GM18858 (cell line): Measurements from ENCODE around the gene ARID5A.

ENCODE experiments used
- ATAC-seq: cut with Tn5 transposase; IDR thresholded peaks from one replicate; pipeline ENCODE4 v1.9.1; 2021; ENCODE audit not compliant: unreplicated experiment

Gene ARID5A

DNA sequence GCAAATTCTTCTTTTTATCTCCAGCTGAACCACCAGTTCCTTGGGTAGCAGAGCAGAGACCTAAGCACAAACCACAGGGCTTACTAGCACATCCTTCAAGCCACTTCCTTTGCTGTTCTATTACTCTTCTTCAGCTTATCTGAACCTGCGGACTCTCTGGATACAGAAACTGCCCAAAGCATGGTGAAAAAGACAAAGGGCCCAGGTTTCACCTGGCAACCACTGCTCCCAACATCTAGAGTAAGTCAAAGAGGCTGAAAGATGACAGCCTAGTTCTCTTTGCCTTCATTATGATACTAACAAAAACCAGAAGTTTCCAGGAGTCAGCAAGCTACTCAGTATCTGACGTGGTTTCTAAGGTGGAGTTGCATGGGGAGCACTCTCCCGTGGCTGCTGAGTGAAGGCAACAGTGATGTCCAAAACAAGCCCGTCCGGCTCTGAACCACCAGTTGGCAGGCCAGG is 58.2 kb downstream of the ARID5A start:
- ATAC-seq = no peak

DNA sequence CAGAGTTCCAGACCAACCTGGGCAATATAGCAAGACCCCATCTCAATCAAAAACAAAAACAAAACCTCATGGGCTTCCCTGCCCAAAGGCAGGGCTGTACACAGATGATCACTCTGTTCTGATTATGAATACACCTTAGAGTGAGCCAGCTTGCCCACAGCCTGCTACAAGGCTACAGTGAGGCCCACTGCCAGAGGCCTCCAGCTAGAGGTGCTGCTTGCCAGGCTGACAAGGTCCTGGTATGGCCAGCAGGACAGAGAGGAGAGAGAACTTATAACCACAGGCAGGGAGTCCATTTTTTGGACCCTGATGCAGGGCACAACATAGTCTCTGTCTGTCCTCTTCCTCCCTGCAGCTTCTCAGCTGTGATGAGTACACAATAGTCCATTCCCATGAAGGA is 60.0 kb downstream of the ARID5A start:
- no peak for ATAC-seq

DNA sequence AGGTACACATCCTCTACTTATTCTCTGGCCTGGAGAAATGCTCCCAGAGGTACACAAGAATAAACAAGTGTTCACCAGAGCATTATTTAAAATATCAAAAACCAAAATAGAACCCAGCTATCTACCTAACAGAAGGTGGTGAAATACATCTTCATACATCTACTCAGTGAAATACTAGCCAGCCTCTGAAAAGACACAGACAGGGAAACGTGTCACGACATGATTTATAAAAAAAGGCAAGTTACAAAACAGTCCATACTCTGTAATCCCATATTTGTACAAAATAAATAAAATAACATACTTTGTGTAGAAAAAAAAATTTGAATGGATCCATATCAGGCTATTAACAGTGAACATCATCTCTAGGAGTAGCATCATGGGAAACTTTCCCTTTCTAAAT is 63.4 kb downstream of the ARID5A start:
- no peak for ATAC-seq

DNA sequence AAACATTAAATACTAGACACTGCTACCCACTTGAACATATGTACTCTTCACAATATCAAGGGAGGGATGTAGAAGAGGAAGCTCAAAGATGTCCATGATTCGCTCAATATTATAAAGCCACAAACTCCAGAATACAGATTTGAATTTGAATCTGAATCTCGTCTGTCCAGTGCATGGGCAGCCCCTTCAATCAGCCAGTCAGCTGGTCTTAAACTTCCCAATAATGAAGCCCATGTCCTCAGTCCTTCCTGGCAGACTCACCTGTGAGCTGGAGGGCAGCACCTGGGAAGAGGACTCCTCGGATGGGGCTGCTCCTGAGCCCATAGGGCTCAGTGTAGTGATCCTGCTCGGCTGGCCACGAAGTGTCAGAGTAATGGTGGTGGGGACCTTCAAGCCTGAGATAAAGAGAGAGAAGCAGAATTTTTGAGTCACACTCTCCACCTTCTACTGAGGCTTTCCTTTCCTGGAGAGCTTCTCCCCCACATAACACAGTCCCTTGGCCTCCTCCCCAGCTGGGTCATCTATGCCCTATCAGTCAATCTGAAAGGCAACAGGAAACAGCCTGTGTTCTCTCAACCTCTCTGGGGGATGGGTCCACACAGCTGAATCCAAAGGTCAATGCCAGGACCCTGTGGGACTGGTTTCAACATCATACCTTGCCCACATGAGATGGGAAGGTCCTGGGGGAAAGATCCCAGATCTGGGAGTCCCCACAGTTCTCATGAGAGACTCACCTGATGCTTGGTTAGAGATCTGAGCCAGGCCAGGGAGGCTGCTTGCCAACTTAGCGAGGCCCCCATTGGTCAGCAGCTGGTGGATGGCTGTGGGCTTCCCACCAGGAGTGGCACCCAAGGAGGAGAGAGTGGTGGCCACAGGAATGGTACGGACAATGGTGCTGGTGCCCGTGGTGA is 65.1 kb downstream of the ARID5A start:
- no peak for ATAC-seq
